Mesothelial cell of epicardium (in vitro differentiated cells): ENCODE data around the gene ESRRG. TPM values are rescaled to one million over a fixed set of nuclear protein-coding genes. Genes with fewer than 3 reads are reported as not detected.

Experiments used
- DNase-seq, 2 experiments: peaks; one replicate each; pipeline ENCODE4 v3.0.0; 2021; ENCODE audit warnings: low spot score in 2 of 2; ENCODE audit not compliant: unreplicated experiment in 2 of 2
- H3K27ac Mint-ChIP-seq: 2 replicates; pipeline ENCODE4 v1.8.0; 2021; ENCODE audit warnings: mixed read lengths
- H3K27me3 Mint-ChIP-seq: 2 replicates; pipeline ENCODE4 v1.8.0; 2021; ENCODE audit warnings: low read depth, mixed read lengths
- H3K36me3 Mint-ChIP-seq: 2 replicates; pipeline ENCODE4 v1.8.0; 2021; ENCODE audit warnings: mixed read lengths
- H3K4me1 Mint-ChIP-seq: 2 replicates; pipeline ENCODE4 v1.8.0; 2021; ENCODE audit warnings: mixed read lengths
- H3K4me3 Mint-ChIP-seq: 2 replicates; pipeline ENCODE4 v1.8.0; 2021; ENCODE audit warnings: mild to moderate bottlenecking, moderate library complexity, mixed read lengths
- H3K9me3 Mint-ChIP-seq: 2 replicates; pipeline ENCODE4 v1.8.0; 2021; ENCODE audit warnings: mixed read lengths
- CTCF ChIP-seq: fragments of 200-600 bp; sonication (generic); IDR thresholded peaks from one replicate; pipeline ENCODE4 v1.5.0; 2021; ENCODE audit warnings: antibody characterized with exemption; ENCODE audit not compliant: unreplicated experiment
- total RNA-seq: library from RNA; stranded (reverse); gene quantifications from 3 replicates; pipeline ENCODE4 v1.2.1, GENCODE V29; 2021

Gene ESRRG
- 11.0 to 12.7 TPM (median 11.9 TPM) in 3 replicates for total RNA-seq

GRCh38 chr1:216723274-216723780 lies at the start of gene ESRRG:
Gene ESRRG, minus strand, starts transcription at chr1:216723429. Its CDS starts 130 bp downstream, at chr1:216723299.
- peaks cover 52% of the 10 kb centered on the region for H3K4me1 Mint-ChIP-seq
- TF ChIP-seq CTCF: no peak
- no peaks in the 10 kb centered on the region for H3K36me3 Mint-ChIP-seq
- peaks cover 14% of the 10 kb centered on the region for H3K27me3 Mint-ChIP-seq
- H3K27ac Mint-ChIP-seq: peak within 1 kb of the TSS; percentile 97
- DNase-seq: peak; percentile 58 to 84
- no peaks in the 10 kb centered on the region for H3K9me3 Mint-ChIP-seq
- H3K4me3 Mint-ChIP-seq: peak within 1 kb of the TSS; percentile 91

DNA sequence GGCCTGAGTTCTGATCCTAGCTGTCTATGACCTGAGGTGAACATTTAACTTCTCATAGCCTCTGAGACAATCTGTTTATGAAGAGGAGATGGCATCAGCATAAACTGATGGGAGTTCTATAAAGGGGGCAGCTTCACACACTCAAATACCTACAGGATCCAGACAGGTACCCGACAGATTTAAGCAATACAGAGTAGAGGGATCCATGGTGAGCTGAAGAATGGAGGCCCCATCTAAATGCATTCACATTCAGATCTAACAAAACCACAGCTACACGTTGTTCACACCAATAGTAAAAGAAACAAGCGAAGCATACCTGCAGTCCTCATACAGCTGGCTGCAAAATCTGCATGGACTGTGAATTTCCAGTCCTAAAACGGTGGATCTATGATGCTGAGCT lies 48.7 kb upstream of the ESRRG start:
- Mint-ChIP-seq H3K4me3 (no peak overlapping the region), H3K27me3 (peaks cover 12% of the 10 kb centered on the region), H3K27ac (no peak overlapping the region), H3K9me3 (peaks cover 13% of the 10 kb centered on the region), H3K36me3 (no peaks in the 10 kb centered on the region), H3K4me1 (peaks cover 1% of the 10 kb centered on the region)
- no peak for TF ChIP-seq CTCF
- no peak for DNase-seq

- Mint-ChIP-seq H3K27ac (no peak overlapping the region), H3K9me3 (peaks cover 13% of the 10 kb centered on the region), H3K4me1 (peaks cover 13% of the 10 kb centered on the region), H3K4me3 (no peak overlapping the region), H3K36me3 (no peaks in the 10 kb centered on the region), H3K27me3 (peaks cover 4% of the 10 kb centered on the region)
- DNase-seq: no peak
- TF ChIP-seq CTCF: no peak
Observed at GRCh38 chr1:216766633-216767327, 43.6 kb upstream of the ESRRG start.

- H3K27ac Mint-ChIP-seq: no peak overlapping the region
- no peaks in the 10 kb centered on the region for H3K36me3 Mint-ChIP-seq
- H3K9me3 Mint-ChIP-seq: peaks cover 13% of the 10 kb centered on the region
- H3K4me3 Mint-ChIP-seq: no peak overlapping the region
- TF ChIP-seq CTCF: no peak
- DNase-seq: no peak
- H3K4me1 Mint-ChIP-seq: peaks cover 13% of the 10 kb centered on the region
- H3K27me3 Mint-ChIP-seq: peaks cover 4% of the 10 kb centered on the region
Observed at GRCh38 chr1:216765346-216766300, 42.4 kb upstream of the ESRRG start.

DNA sequence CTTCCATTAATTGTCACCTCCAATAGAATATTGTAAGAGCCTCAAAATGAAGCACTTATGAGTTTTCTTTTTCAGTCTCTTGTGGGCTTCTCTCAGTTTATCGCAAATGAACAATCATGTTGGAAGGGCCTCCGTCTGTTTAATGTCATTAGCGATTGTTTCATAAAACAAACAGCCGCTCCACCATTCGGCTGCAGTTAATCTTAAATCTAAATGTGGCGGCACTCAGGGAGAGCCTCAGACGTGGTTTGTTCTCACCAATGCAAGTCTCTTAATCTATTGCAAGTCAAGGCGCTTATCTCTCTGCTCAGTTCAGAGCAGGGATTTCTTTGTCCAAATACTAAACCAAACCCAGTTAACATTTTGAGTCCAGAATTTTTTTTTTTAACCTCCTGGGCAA lies 34.9 kb upstream of the ESRRG start:
- no peak for DNase-seq
- Mint-ChIP-seq H3K9me3 (no peaks in the 10 kb centered on the region), H3K27ac (no peak overlapping the region), H3K4me1 (peaks cover 13% of the 10 kb centered on the region), H3K4me3 (no peak overlapping the region), H3K27me3 (no peaks in the 10 kb centered on the region), H3K36me3 (no peaks in the 10 kb centered on the region)
- no peak for TF ChIP-seq CTCF
